Endothelial cell of umbilical vein (primary cell): Measurements from ENCODE around the gene NOB1.

Source experiments
- EZH2 ChIP-seq: IDR thresholded peaks from 2 replicates; pipeline ENCODE4 v1.6.1; 2012; ENCODE audit warnings: borderline replicate concordance, low read depth, mild to moderate bottlenecking, moderate library complexity, low read length, inconsistent platforms; ENCODE audit not compliant: severe bottlenecking
- GATA2 ChIP-seq: IDR thresholded peaks from 2 replicates; pipeline ENCODE4 v1.7.0; 2011; ENCODE audit warnings: low read depth, mild to moderate bottlenecking, moderate library complexity, mixed read lengths, low read length; ENCODE audit not compliant: insufficient read length, insufficient read depth
- POLR2A ChIP-seq: IDR thresholded peaks from 2 replicates; pipeline ENCODE4 v1.6.1; 2012; ENCODE audit warnings: low read depth, mild to moderate bottlenecking, control low read depth, low read length
- POLR2AphosphoS5 ChIP-seq: IDR thresholded peaks from 2 replicates; pipeline ENCODE4 v1.6.1; 2012; ENCODE audit warnings: low read depth, mild to moderate bottlenecking, control low read depth, low read length, moderate library complexity; ENCODE audit not compliant: insufficient read depth
- TF ChIP-seq, protein P1 (sequence below), 2 donors: IDR thresholded peaks; 1 replicate in 1 of 2; 2 replicates in 1 of 2; pipeline ENCODE4 v1.5.1; 2011; ENCODE audit warnings: low read length in 2 of 2, mild to moderate bottlenecking in 2 of 2, moderate library complexity in 2 of 2, control low read depth in 1 of 2, inconsistent platforms in 1 of 2, low read depth in 1 of 2; ENCODE audit not compliant: insufficient read depth in 1 of 2; ENCODE audit errors: extremely low read depth in 1 of 2
- TF ChIP-seq, protein P2 (sequence below): IDR thresholded peaks from 2 replicates; pipeline ENCODE4 v1.6.1; 2011; ENCODE audit not compliant: insufficient read depth, insufficient read length

DNA sequence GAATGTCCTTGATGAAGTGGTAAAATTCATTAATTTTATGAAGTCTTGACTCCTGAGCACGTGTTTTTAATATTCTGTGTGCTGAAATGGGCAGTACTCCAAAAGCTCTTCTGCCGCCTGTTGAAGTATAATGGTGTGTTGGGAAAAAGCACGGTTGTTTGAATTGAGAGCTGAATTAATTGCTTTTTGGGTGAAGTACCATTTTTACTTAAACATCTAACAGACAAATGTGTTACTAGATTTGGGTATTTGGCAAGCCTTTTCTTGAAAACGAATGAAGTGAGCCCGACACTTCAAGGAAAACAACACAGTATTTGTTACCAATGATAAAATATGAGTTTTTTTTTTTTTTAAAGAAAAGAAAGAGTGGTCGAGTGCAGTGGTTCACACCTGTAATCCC is 29.9 kb upstream of the NOB1 start:
- TF ChIP-seq POLR2AphosphoS5: no peak
- TF ChIP-seq, protein P1, sequence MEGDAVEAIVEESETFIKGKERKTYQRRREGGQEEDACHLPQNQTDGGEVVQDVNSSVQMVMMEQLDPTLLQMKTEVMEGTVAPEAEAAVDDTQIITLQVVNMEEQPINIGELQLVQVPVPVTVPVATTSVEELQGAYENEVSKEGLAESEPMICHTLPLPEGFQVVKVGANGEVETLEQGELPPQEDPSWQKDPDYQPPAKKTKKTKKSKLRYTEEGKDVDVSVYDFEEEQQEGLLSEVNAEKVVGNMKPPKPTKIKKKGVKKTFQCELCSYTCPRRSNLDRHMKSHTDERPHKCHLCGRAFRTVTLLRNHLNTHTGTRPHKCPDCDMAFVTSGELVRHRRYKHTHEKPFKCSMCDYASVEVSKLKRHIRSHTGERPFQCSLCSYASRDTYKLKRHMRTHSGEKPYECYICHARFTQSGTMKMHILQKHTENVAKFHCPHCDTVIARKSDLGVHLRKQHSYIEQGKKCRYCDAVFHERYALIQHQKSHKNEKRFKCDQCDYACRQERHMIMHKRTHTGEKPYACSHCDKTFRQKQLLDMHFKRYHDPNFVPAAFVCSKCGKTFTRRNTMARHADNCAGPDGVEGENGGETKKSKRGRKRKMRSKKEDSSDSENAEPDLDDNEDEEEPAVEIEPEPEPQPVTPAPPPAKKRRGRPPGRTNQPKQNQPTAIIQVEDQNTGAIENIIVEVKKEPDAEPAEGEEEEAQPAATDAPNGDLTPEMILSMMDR (IDR thresholded peaks at IDR 0.05; ENCODE audit: extremely low read depth in 1 of 2, insufficient read depth in 1 of 2, low read depth in 1 of 2, low read length in 2 of 2): no peak
- TF ChIP-seq POLR2A: no peak
- no peak for TF ChIP-seq EZH2
- TF ChIP-seq, protein P2, sequence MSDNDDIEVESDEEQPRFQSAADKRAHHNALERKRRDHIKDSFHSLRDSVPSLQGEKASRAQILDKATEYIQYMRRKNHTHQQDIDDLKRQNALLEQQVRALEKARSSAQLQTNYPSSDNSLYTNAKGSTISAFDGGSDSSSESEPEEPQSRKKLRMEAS: no peak
- no peak for TF ChIP-seq GATA2
